DMS53 treated with DMSO at 0.1 percent for 48 hours (cell line): ENCODE measurements around the gene ROBO2.

ENCODE experiments used
- DNase-seq: peaks from one replicate; lab custom pipeline; 2025; ENCODE audit not compliant: unreplicated experiment; lab: John Stamatoyannopoulos, UW

The ROBO2 gene

GRCh38 chr3:77464111-77464688 lies 424.3 kb downstream of the ROBO2 start:
- DNase-seq: no peak

GRCh38 chr3:77466562-77467115 lies 426.7 kb downstream of the ROBO2 start:
- no peak for DNase-seq

GRCh38 chr3:77467702-77468625 lies 428.1 kb downstream of the ROBO2 start:
- no peak for DNase-seq

GRCh38 chr3:77468626-77469020 lies 428.7 kb downstream of the ROBO2 start:
- DNase-seq: no peak

GRCh38 chr3:77475507-77475906 lies 435.6 kb downstream of the ROBO2 start:
- DNase-seq: no peak

- no peak for DNase-seq
Observed at GRCh38 chr3:77479021-77479420, 439.1 kb downstream of the ROBO2 start.

GRCh38 chr3:77489216-77489615 lies 449.3 kb downstream of the ROBO2 start:
- DNase-seq: no peak

- no peak for DNase-seq
Observed at GRCh38 chr3:77491961-77492360, 452.1 kb downstream of the ROBO2 start.

GRCh38 chr3:77500721-77501120 lies 460.8 kb downstream of the ROBO2 start:
- no peak for DNase-seq

GRCh38 chr3:77506384-77506783 lies 466.5 kb downstream of the ROBO2 start:
- no peak for DNase-seq

- no peak for DNase-seq
Observed at GRCh38 chr3:77513542-77513941, 473.6 kb downstream of the ROBO2 start.

GRCh38 chr3:77514766-77515165 lies 474.9 kb downstream of the ROBO2 start:
- DNase-seq: no peak

- no peak for DNase-seq
Observed at GRCh38 chr3:77524463-77524862, 484.6 kb downstream of the ROBO2 start.

GRCh38 chr3:77524946-77525682 lies 485.2 kb downstream of the ROBO2 start:
- no peak for DNase-seq

- DNase-seq: no peak
Observed at GRCh38 chr3:77526573-77527113, 486.7 kb downstream of the ROBO2 start.

GRCh38 chr3:77529522-77529921 lies 489.6 kb downstream of the ROBO2 start:
- no peak for DNase-seq

- no peak for DNase-seq
Observed at GRCh38 chr3:77530870-77531269, 491.0 kb downstream of the ROBO2 start.

GRCh38 chr3:77535116-77535515 lies 495.2 kb downstream of the ROBO2 start:
- no peak for DNase-seq

GRCh38 chr3:77536038-77536775 lies 496.3 kb downstream of the ROBO2 start:
- DNase-seq: no peak

GRCh38 chr3:77539014-77539413 lies 499.1 kb downstream of the ROBO2 start:
- no peak for DNase-seq

- DNase-seq: no peak
Observed at GRCh38 chr3:77539677-77540076, 499.8 kb downstream of the ROBO2 start.
